Measurements from ENCODE around the gene ESAM.

- TF ChIP-seq EZH2 (IDR thresholded peaks at IDR 0.05; ENCODE audit: low read depth, unreplicated experiment) (no peak), EZH2phosphoT487 (IDR thresholded peaks at IDR 0.05; ENCODE audit: unreplicated experiment) (no peak), POLR2AphosphoS5 (IDR thresholded peaks at IDR 0.05; ENCODE audit: low read depth) (no peak), CREB1 (CRISPR knock-in tag; IDR thresholded peaks at IDR 0.05; ENCODE audit: low read depth) (no peak), REST (IDR thresholded peaks at IDR 0.05; ENCODE audit: unreplicated experiment) (no peak), JUNB (IDR thresholded peaks at IDR 0.05; ENCODE audit: unreplicated experiment) (no peak)
- TF ChIP-seq, protein P1, sequence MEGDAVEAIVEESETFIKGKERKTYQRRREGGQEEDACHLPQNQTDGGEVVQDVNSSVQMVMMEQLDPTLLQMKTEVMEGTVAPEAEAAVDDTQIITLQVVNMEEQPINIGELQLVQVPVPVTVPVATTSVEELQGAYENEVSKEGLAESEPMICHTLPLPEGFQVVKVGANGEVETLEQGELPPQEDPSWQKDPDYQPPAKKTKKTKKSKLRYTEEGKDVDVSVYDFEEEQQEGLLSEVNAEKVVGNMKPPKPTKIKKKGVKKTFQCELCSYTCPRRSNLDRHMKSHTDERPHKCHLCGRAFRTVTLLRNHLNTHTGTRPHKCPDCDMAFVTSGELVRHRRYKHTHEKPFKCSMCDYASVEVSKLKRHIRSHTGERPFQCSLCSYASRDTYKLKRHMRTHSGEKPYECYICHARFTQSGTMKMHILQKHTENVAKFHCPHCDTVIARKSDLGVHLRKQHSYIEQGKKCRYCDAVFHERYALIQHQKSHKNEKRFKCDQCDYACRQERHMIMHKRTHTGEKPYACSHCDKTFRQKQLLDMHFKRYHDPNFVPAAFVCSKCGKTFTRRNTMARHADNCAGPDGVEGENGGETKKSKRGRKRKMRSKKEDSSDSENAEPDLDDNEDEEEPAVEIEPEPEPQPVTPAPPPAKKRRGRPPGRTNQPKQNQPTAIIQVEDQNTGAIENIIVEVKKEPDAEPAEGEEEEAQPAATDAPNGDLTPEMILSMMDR (conservative IDR thresholded peaks at IDR 0.05; ENCODE audit: low read depth in 2 of 2): no peak
- TF ChIP-seq, protein P2, sequence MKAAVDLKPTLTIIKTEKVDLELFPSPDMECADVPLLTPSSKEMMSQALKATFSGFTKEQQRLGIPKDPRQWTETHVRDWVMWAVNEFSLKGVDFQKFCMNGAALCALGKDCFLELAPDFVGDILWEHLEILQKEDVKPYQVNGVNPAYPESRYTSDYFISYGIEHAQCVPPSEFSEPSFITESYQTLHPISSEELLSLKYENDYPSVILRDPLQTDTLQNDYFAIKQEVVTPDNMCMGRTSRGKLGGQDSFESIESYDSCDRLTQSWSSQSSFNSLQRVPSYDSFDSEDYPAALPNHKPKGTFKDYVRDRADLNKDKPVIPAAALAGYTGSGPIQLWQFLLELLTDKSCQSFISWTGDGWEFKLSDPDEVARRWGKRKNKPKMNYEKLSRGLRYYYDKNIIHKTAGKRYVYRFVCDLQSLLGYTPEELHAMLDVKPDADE (IDR thresholded peaks at IDR 0.05): no peak
Measured at GRCh38 chr11:124784051-124784450, 22.0 kb upstream of the ESAM start.

Measured in GM23338 (cell line).